Stomach (tissue), 9 donors: ENCODE measurements around the gene AGMO. TPM values are rescaled to one million over a fixed set of nuclear protein-coding genes. Genes with fewer than 3 reads are reported as not detected.

Source experiments
- DNase-seq, 2 donors: peaks; one replicate each; pipeline versions ENCODE4 v3.0.0 to v3.0.0-alpha.2; 2013 to 2019
- H3K27ac ChIP-seq, 5 donors: fragments of 200-600 bp in 4 of 5; sonication (generic) in 4 of 5; one replicate each; pipeline ENCODE4 v1.5.1; 2013 to 2019; ENCODE audit warnings: mild to moderate bottlenecking in 1 of 5, moderate library complexity in 1 of 5
- H3K27me3 ChIP-seq, 3 donors: fragments of 200-600 bp; sonication (generic); one replicate each; pipeline ENCODE4 v1.5.1; 2017 to 2019; ENCODE audit warnings: mixed run types in 1 of 3
- H3K36me3 ChIP-seq, 4 donors: fragments of 200-600 bp; sonication (generic); 1 replicate in 3 of 4; 2 replicates in 1 of 4; pipeline ENCODE4 v1.5.1; 2016 to 2019
- H3K4me1 ChIP-seq, 4 donors: fragments of 200-600 bp; sonication (generic); one replicate each; pipeline ENCODE4 v1.5.1; 2016 to 2019
- H3K4me3 ChIP-seq, 4 donors: fragments of 200-600 bp; sonication (generic) in 3 of 4; one replicate each; pipeline ENCODE4 v1.5.1; 2016 to 2019; ENCODE audit warnings: mild to moderate bottlenecking in 1 of 4
- H3K9me3 ChIP-seq, 4 donors: fragments of 200-600 bp; sonication (generic); one replicate each; pipeline ENCODE4 v1.5.1; 2016 to 2019
- EP300 ChIP-seq: sonication (generic); formaldehyde crosslinking; IDR thresholded peaks from one replicate; pipeline ENCODE4 v1.6.1; 2017; ENCODE audit warnings: antibody characterized with exemption
- POLR2A ChIP-seq, 4 donors: fragments of 450-650 bp; IDR thresholded peaks; one replicate each; pipeline ENCODE4 v1.6.1; 2016; ENCODE audit warnings: antibody characterized with exemption in 4 of 4, control low read depth in 2 of 4, mild to moderate bottlenecking in 1 of 4, moderate library complexity in 1 of 4
- POLR2AphosphoS5 ChIP-seq, 3 donors: sonication (generic); formaldehyde crosslinking; IDR thresholded peaks; one replicate each; pipeline ENCODE4 v1.6.1; 2016; ENCODE audit warnings: antibody characterized with exemption in 3 of 3
- WGBS, 5 donors: extraction: QIAGEN DNeasy Blood & Tissue Kit in 3 of 5; methylation state at CpG; one replicate each; pipeline versions ENCODE4 v1.1.5 to v1.1.7; 2013 to 2018; 5-methylcytosine and 5-hydroxymethylcytosine counted together
- intact Hi-C: fragments of 100-400 bp; cut with DNase I; formaldehyde crosslinking; loops from one replicate; pipeline ENCODE4 v1.15.1; 2023; ENCODE audit warnings: low total_unique reads
- polyA plus RNA-seq, 3 donors: library from polyadenylated mRNA; stranded (reverse); fragments of 200-250 nt; gene quantifications; one replicate each; pipeline ENCODE4 v1.2.3, GENCODE V29; 2013
- total RNA-seq, 5 donors: library from RNA; depleted of rRNA; stranded (reverse); fragments of >200 nt; gene quantifications; one replicate each; pipeline versions ENCODE4 v1.1.0 to v1.2.3, GENCODE V29; 2014 to 2016
- TF ChIP-seq, protein P1 (sequence below), 7 experiments: fragments of 450-650 bp in 4 of 7; fragments of 200-600 bp in 3 of 7; sonication (generic) in 3 of 7; IDR thresholded peaks; one replicate each; pipeline ENCODE4 v1.5.1; 2016 to 2019; ENCODE audit warnings: antibody characterized with exemption in 7 of 7, control low read depth in 2 of 7, mild to moderate bottlenecking in 1 of 7
- donor health status: healthy with polysubstance abuse.
- donor health status: Bipolar disorder and iron deficiency.
- donor health status: healthy.

The AGMO gene
- total and polyA plus RNA-seq, 8 donors = 0.03 to 33.0 (median 5.0) TPM; not detected in 5

DNA sequence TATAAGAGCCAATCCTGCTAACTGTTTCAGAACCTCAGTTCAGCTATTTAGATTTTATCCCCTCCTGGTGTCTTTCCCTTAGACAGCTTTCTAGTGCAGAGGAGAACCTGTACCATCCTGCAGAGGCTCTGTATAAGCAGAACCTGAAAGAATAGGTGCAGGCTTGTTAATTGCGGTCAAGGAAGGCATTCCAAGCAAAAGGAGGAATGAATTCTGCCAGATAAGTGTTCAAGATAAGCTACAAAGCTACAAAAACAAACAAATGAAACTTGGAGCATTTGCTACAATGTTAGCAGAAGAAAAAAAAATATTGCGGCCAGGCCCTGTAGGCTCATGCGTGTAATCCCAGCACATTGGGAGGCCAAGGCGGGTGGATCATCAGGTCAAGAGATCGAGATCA is 32.6 kb upstream of the AGMO start:
- H3K9me3 ChIP-seq = peaks cover 0 to 6% (median 4%) of the 10 kb centered on the region in 4 donors
- H3K36me3 ChIP-seq = no peaks in the 10 kb centered on the region
- 46 to 62% (median 56%) methylated on average over 5 of the region's 5 CpGs for WGBS, 5 donors
- no peak overlapping the region for H3K27ac ChIP-seq
- no peaks in the 10 kb centered on the region for H3K4me1 ChIP-seq
- intact Hi-C loops = no loop called here
- DNase-seq = no peak
- no peak overlapping the region for H3K4me3 ChIP-seq
- TF ChIP-seq EP300 (no peak), POLR2A (IDR thresholded peaks at IDR 0.05) (no peak), POLR2AphosphoS5 (IDR thresholded peaks at IDR 0.05) (no peak)
- no peaks in the 10 kb centered on the region for H3K27me3 ChIP-seq

DNA sequence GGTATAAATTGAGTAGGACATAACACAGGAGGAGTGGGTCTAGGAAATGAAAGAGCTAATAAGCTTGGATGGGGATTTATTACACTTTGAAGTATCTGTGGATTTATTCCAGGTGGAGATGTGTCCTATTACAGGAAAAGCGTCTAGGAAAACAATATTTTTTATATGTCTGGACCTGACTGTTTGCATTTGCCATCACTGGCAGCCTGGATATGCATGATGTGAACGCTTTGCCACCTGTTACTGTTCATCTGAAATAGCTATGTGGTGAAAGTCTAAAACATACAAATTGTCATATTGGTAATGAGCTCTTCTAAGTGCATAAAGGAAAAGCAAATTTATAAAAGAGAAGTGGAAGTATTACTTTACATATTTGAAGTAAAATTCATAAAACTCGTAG is 31.6 kb upstream of the AGMO start:
- H3K4me1 ChIP-seq = no peaks in the 10 kb centered on the region
- 76 to 85% (median 79%) methylated on average over 3 of the region's 3 CpGs for WGBS, 5 donors
- H3K27me3 ChIP-seq = no peaks in the 10 kb centered on the region
- no peak for DNase-seq
- no peaks in the 10 kb centered on the region for H3K36me3 ChIP-seq
- no peaks in the 10 kb centered on the region for H3K9me3 ChIP-seq
- no peak for TF ChIP-seq POLR2AphosphoS5 (IDR thresholded peaks at IDR 0.05)
- TF ChIP-seq POLR2A (IDR thresholded peaks at IDR 0.05) = no peak
- TF ChIP-seq, protein P1, sequence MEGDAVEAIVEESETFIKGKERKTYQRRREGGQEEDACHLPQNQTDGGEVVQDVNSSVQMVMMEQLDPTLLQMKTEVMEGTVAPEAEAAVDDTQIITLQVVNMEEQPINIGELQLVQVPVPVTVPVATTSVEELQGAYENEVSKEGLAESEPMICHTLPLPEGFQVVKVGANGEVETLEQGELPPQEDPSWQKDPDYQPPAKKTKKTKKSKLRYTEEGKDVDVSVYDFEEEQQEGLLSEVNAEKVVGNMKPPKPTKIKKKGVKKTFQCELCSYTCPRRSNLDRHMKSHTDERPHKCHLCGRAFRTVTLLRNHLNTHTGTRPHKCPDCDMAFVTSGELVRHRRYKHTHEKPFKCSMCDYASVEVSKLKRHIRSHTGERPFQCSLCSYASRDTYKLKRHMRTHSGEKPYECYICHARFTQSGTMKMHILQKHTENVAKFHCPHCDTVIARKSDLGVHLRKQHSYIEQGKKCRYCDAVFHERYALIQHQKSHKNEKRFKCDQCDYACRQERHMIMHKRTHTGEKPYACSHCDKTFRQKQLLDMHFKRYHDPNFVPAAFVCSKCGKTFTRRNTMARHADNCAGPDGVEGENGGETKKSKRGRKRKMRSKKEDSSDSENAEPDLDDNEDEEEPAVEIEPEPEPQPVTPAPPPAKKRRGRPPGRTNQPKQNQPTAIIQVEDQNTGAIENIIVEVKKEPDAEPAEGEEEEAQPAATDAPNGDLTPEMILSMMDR (IDR thresholded peaks at IDR 0.05) = no peak
- TF ChIP-seq EP300 = no peak
- intact Hi-C loops = no loop called here
- no peak overlapping the region for H3K27ac ChIP-seq
- no peak overlapping the region for H3K4me3 ChIP-seq

DNA sequence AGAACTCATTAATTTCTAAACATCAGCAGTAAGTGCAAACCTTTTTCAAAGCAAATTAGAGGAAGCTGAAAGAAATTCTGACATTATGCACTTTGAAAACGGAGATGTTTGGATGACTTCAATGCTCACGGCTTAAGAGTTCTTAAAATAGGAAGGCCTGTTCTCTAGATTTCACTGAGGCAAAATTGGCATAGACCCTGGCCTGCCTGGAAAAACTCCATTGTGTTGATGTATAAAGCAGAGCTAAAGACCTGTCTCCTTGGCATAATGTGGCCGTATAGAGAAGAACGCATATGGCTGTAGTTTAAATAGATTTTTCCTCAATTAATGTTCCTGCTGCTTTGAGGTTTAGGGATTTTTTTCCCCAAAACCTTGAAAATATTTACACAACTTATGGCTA is 24.5 kb upstream of the AGMO start:
- intact Hi-C loops = no loop called here
- H3K9me3 ChIP-seq = peaks cover 4 to 11% (median 6%) of the 10 kb centered on the region in 4 donors
- H3K27me3 ChIP-seq = no peaks in the 10 kb centered on the region
- DNase-seq = peak in 1 of 2 donors; percentile 41
- H3K4me1 ChIP-seq = peaks cover 0 to 2% (median 0%) of the 10 kb centered on the region in 4 donors
- no peak overlapping the region for H3K27ac ChIP-seq
- 68 to 91% (median 84%) methylated on average over 4 of the region's 4 CpGs for WGBS, 5 donors
- H3K36me3 ChIP-seq = no peaks in the 10 kb centered on the region
- H3K4me3 ChIP-seq = no peak overlapping the region
- TF ChIP-seq POLR2AphosphoS5 (IDR thresholded peaks at IDR 0.05) = no peak
- TF ChIP-seq, protein P1 (IDR thresholded peaks at IDR 0.05) = no peak
- no peak for TF ChIP-seq EP300
- TF ChIP-seq POLR2A (IDR thresholded peaks at IDR 0.05) = no peak

DNA sequence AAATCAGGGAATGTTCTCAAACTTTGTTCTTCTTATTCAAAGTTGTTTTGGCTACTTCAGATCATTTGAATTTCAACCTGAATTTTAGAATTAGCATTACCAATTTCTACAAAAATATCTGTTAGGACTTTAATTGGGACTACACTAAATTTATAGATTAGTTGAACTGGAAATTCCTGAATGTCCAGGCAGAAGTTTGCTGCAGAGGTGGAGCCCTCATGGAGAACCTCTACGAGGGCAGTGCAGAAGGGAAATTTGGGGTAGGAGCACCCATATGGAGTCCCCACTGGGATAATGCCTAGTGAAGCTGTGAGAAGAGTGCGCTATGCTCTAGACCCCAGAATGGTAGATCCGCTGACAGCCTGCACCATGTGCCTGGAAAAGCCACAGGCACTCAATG is 22.8 kb upstream of the AGMO start:
- no peak for DNase-seq
- Histone ChIP-seq H3K4me1 (peaks cover 0 to 6% (median 0%) of the 10 kb centered on the region in 4 donors), H3K27me3 (no peaks in the 10 kb centered on the region), H3K4me3 (no peak overlapping the region), H3K27ac (no peak overlapping the region), H3K9me3 (peaks cover 4 to 11% (median 6%) of the 10 kb centered on the region in 4 donors), H3K36me3 (no peaks in the 10 kb centered on the region)
- TF ChIP-seq POLR2A (IDR thresholded peaks at IDR 0.05) (no peak), EP300 (no peak), POLR2AphosphoS5 (IDR thresholded peaks at IDR 0.05) (no peak)
- TF ChIP-seq, protein P1 (IDR thresholded peaks at IDR 0.05) = no peak
- intact Hi-C loops = no loop called here
- WGBS, 5 donors = 73 to 89% (median 89%) methylated on average over 3 of the region's 3 CpGs

DNA sequence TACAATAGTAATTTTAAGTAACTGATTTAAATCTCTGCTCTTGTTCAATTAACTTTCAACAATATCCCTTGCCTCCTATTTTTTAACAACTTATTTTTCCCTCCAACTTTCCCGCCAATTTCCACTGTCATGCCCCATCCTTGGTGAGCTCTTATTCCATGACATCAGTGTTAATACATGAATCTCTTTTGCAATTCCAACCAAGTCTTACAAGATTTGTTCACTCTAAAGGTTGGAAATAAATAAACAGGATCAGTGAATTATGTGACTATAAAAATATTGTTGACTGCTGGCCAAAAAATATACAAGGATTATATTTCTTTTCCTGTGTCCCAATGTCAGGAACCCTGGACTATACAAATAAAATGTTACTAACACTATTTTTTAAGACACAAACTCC is 21.0 kb upstream of the AGMO start:
- no peaks in the 10 kb centered on the region for H3K27me3 ChIP-seq
- TF ChIP-seq POLR2A (IDR thresholded peaks at IDR 0.05) = no peak
- TF ChIP-seq POLR2AphosphoS5 (IDR thresholded peaks at IDR 0.05) = no peak
- TF ChIP-seq, protein P1 (IDR thresholded peaks at IDR 0.05) = no peak
- no peak for TF ChIP-seq EP300
- DNase-seq = no peak
- peaks cover 0 to 6% (median 0%) of the 10 kb centered on the region in 4 donors for H3K4me1 ChIP-seq
- intact Hi-C loops = no loop called here
- no peaks in the 10 kb centered on the region for H3K36me3 ChIP-seq
- peaks cover 4 to 11% (median 6%) of the 10 kb centered on the region in 4 donors for H3K9me3 ChIP-seq
- no peak overlapping the region for H3K4me3 ChIP-seq
- WGBS, 5 donors = 83 to 96% (median 87%) methylated on average over 1 of the region's 1 CpG
- no peak overlapping the region for H3K27ac ChIP-seq
